Upper lobe of left lung (tissue), 6 donors: ENCODE results near the gene PHACTR1. TPM values are rescaled to one million over a fixed set of nuclear protein-coding genes. Genes with fewer than 3 reads are reported as not detected.

ENCODE experiments used
- ATAC-seq, 2 donors: fragments of 200-7000 bp; cut with Tn5 transposase; one replicate each; pipeline ENCODE4 v1.9.1; 2022; ENCODE audit warnings: mild to moderate bottlenecking in 2 of 2, moderate library complexity in 2 of 2; ENCODE audit not compliant: low FRiP score in 2 of 2
- DNase-seq, 2 donors: peaks; one replicate each; pipeline ENCODE4 v3.0.0-alpha.2; 2019 to 2020
- H3K27ac ChIP-seq, 4 donors: fragments of 200-600 bp; sonication (generic); one replicate each; pipeline ENCODE4 v1.5.1; 2016 to 2019
- H3K27me3 ChIP-seq, 4 donors: fragments of 200-600 bp; sonication (generic); one replicate each; pipeline ENCODE4 v1.5.1; 2017 to 2019
- H3K36me3 ChIP-seq, 4 donors: fragments of 200-600 bp; sonication (generic); one replicate each; pipeline ENCODE4 v1.5.1; 2016 to 2019
- H3K4me1 ChIP-seq, 4 donors: fragments of 200-600 bp; sonication (generic); one replicate each; pipeline ENCODE4 v1.5.1; 2018 to 2019
- H3K4me3 ChIP-seq, 4 donors: fragments of 200-600 bp; sonication (generic); one replicate each; pipeline ENCODE4 v1.5.1; 2017 to 2019; ENCODE audit warnings: mild to moderate bottlenecking in 2 of 4, moderate library complexity in 1 of 4
- H3K9me3 ChIP-seq, 4 donors: fragments of 200-600 bp; sonication (generic); one replicate each; pipeline ENCODE4 v1.5.1; 2018 to 2019
- CTCF ChIP-seq, 6 experiments: fragments of 450-650 bp in 4 of 6; fragments of 200-600 bp in 2 of 6; sonication (generic) in 2 of 6; IDR thresholded peaks; one replicate each; pipeline ENCODE4 v1.5.1; 2016 to 2019; ENCODE audit warnings: antibody characterized with exemption in 6 of 6
- EP300 ChIP-seq, 4 donors: sonication (generic); formaldehyde crosslinking; IDR thresholded peaks; one replicate each; pipeline ENCODE4 v1.5.1; 2017; ENCODE audit warnings: antibody characterized with exemption in 4 of 4, control low read depth in 2 of 4
- POLR2A ChIP-seq, 4 donors: fragments of 450-650 bp; IDR thresholded peaks; one replicate each; pipeline ENCODE4 v1.5.1; 2016 to 2017; ENCODE audit warnings: antibody characterized with exemption in 4 of 4, mild to moderate bottlenecking in 2 of 4
- POLR2AphosphoS5 ChIP-seq, 2 donors: sonication (generic); formaldehyde crosslinking; IDR thresholded peaks; one replicate each; pipeline ENCODE4 v1.5.1; 2017; ENCODE audit warnings: antibody characterized with exemption in 2 of 2
- WGBS, 2 donors: methylation state at CpG; one replicate each; pipeline ENCODE4 v1.1.5; 2017 to 2018; 5-methylcytosine and 5-hydroxymethylcytosine counted together
- total RNA-seq, 6 donors: library from RNA; depleted of rRNA in 4 of 6; stranded (reverse); fragments of >200 nt in 4 of 6; gene quantifications; one replicate each; pipeline versions ENCODE4 v1.1.0 to v1.2.1, GENCODE V29; 2016 to 2021
- donor health status: DM: no; HTN: no; CAD: no; lungs with moderate emphysema.
- donor health status: DM: no; HTN: yes; CAD: no; lungs with severe emphysema.

PHACTR1 gene
- total RNA-seq, 6 donors from 2014 or later = 63.2 to 121 (median 90.9) TPM

- ATAC-seq (no peak), DNase-seq (no peak)
- H3K27me3 ChIP-seq = no peaks in the 10 kb centered on the region
- TF ChIP-seq POLR2A (IDR thresholded peaks at IDR 0.05) (no peak), EP300 (IDR thresholded peaks at IDR 0.05) (no peak), POLR2AphosphoS5 (IDR thresholded peaks at IDR 0.05) (no peak), CTCF (IDR thresholded peaks at IDR 0.05) (no peak)
- peaks cover 0 to 16% (median 9%) of the 10 kb centered on the region in 4 donors for H3K36me3 ChIP-seq
- H3K27ac ChIP-seq = no peak overlapping the region
- WGBS, 2 donors = 71 to 85% methylated on average over 8 of the region's 8 CpGs
- no peaks in the 10 kb centered on the region for H3K9me3 ChIP-seq
- H3K4me3 ChIP-seq = no peak overlapping the region
- H3K4me1 ChIP-seq = peaks cover 0 to 7% (median 1%) of the 10 kb centered on the region in 4 donors
Observed at GRCh38 chr6:13181393-13181792, 464.8 kb downstream of the PHACTR1 start.

GRCh38 chr6:13183415-13184088 is 467.0 kb downstream of the PHACTR1 start:
- 89 to 91% methylated on average over 9 of the region's 9 CpGs for WGBS, 2 donors
- Histone ChIP-seq H3K4me1 (no peaks in the 10 kb centered on the region), H3K4me3 (no peak overlapping the region), H3K36me3 (peaks cover 0 to 16% (median 9%) of the 10 kb centered on the region in 4 donors), H3K9me3 (no peaks in the 10 kb centered on the region), H3K27ac (no peak overlapping the region), H3K27me3 (no peaks in the 10 kb centered on the region)
- ATAC-seq (no peak), DNase-seq (no peak)
- TF ChIP-seq POLR2A (IDR thresholded peaks at IDR 0.05) (no peak), CTCF (IDR thresholded peaks at IDR 0.05) (no peak), POLR2AphosphoS5 (IDR thresholded peaks at IDR 0.05) (no peak), EP300 (IDR thresholded peaks at IDR 0.05) (no peak)

- no peak overlapping the region for H3K4me3 ChIP-seq
- DNase-seq = no peak
- H3K27ac ChIP-seq = no peak overlapping the region
- TF ChIP-seq EP300 (IDR thresholded peaks at IDR 0.05) (no peak), POLR2AphosphoS5 (IDR thresholded peaks at IDR 0.05) (no peak), CTCF (IDR thresholded peaks at IDR 0.05) (no peak), POLR2A (IDR thresholded peaks at IDR 0.05) (no peak)
- H3K36me3 ChIP-seq = peaks cover 0 to 16% (median 9%) of the 10 kb centered on the region in 4 donors
- no peaks in the 10 kb centered on the region for H3K4me1 ChIP-seq
- ATAC-seq = peak in 1 of 2 donors; percentile 31
- H3K9me3 ChIP-seq = no peaks in the 10 kb centered on the region
- WGBS, 2 donors = 85 to 92% methylated on average over 7 of the region's 7 CpGs
- H3K27me3 ChIP-seq = no peaks in the 10 kb centered on the region
Observed at GRCh38 chr6:13184089-13184468, 467.5 kb downstream of the PHACTR1 start.

- Histone ChIP-seq H3K4me3 (no peak overlapping the region), H3K27ac (no peak overlapping the region), H3K9me3 (no peaks in the 10 kb centered on the region), H3K4me1 (no peaks in the 10 kb centered on the region), H3K27me3 (no peaks in the 10 kb centered on the region), H3K36me3 (peaks cover 0 to 16% (median 9%) of the 10 kb centered on the region in 4 donors)
- TF ChIP-seq POLR2AphosphoS5 (IDR thresholded peaks at IDR 0.05) = no peak
- TF ChIP-seq CTCF (IDR thresholded peaks at IDR 0.05) = no peak
- TF ChIP-seq POLR2A (IDR thresholded peaks at IDR 0.05) = no peak
- no peak for TF ChIP-seq EP300 (IDR thresholded peaks at IDR 0.05)
- 92 to 95% methylated on average over 10 of the region's 10 CpGs for WGBS, 2 donors
- ATAC-seq (peak in 1 of 2 donors; percentile 24), DNase-seq (peak in 1 of 2 donors; percentile 67)
Observed at GRCh38 chr6:13184547-13184946, 468.0 kb downstream of the PHACTR1 start.

GRCh38 chr6:13186861-13187260 is 470.3 kb downstream of the PHACTR1 start:
- no peaks in the 10 kb centered on the region for H3K4me1 ChIP-seq
- 93 to 94% methylated on average over 10 of the region's 10 CpGs for WGBS, 2 donors
- no peak overlapping the region for H3K4me3 ChIP-seq
- H3K36me3 ChIP-seq = peaks cover 0 to 16% (median 9%) of the 10 kb centered on the region in 4 donors
- no peaks in the 10 kb centered on the region for H3K27me3 ChIP-seq
- no peak for TF ChIP-seq EP300 (IDR thresholded peaks at IDR 0.05)
- TF ChIP-seq POLR2AphosphoS5 (IDR thresholded peaks at IDR 0.05) = no peak
- TF ChIP-seq CTCF (IDR thresholded peaks at IDR 0.05) = no peak
- TF ChIP-seq POLR2A (IDR thresholded peaks at IDR 0.05) = no peak
- H3K9me3 ChIP-seq = no peaks in the 10 kb centered on the region
- ATAC-seq (no peak), DNase-seq (no peak)
- H3K27ac ChIP-seq = no peak overlapping the region
